AG08395 (cell line): ENCODE data around the gene ETS1.

Source experiments
- DNase-seq: peaks from one replicate; pipeline ENCODE4 v3.0.0; 2012; ENCODE audit warnings: mixed read lengths, low spot score

Gene ETS1

DNA sequence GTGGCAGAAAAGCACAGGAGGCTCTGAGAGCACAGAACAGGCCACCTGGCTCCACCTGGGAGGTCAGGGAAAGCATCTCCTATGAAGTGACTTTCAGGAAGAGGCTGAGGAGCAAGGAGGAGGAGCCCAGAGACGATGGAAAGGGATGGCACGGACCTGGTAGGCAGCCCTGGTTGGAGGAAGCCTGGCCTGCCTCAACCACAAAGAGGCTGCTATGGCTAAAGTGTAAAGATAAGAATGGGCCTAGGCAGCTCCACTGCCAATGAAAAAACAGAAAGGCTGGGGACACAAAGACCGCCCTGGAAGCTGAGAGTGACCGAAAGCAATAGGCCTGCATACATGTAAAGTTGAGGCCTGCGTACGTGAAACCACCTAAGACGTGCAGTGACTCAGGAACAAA lies 31.2 kb upstream of the ETS1 start:
- no peak for DNase-seq

- no peak for DNase-seq
These were observed 28.8 kb upstream of the ETS1 start for GRCh38 chr11:128616161-128616560.

DNA sequence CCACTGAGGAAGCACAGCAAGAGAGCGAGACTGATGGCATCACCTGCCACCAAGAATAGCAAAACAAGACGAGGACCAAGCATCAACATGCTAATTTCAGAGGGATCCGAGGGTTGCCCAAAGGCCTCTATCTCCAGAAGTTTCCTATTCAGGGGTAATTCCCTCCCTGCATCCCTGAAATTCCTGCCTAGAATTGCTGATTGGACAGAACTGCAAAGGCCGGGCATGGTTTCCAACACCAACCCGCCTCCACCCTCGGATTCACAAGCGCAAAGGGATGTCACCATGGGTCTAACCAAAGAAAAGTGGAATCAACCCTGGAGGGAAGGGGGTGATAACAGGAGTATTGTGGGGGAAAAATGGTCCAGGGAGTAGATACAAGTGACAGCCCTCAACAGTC lies 28.3 kb upstream of the ETS1 start:
- DNase-seq: no peak

DNA sequence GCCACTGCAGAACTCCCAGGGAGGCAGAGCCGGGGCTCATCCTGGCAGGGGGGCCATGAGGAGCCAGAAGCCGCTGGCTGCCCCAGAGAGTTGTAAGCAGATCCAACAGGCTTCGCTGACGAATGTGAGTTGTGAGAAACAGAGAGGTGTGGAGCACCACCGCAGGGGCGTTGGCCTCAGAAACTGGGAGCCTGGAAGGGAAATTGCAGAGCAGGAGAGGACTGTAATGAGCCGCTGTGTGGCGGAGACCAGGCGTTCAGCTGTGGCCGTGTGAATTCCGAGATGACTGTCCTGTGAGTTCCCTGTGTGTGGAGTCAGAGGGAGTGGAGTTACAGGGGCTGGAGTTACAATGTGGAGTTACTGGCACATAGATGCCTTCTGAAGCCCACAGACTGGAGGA lies 27.7 kb upstream of the ETS1 start:
- no peak for DNase-seq

GRCh38 chr11:128614026-128614425 lies 26.7 kb upstream of the ETS1 start:
- DNase-seq: no peak

GRCh38 chr11:128613300-128613995 lies 26.1 kb upstream of the ETS1 start:
- no peak for DNase-seq

- DNase-seq: no peak
These were observed 23.6 kb upstream of the ETS1 start for GRCh38 chr11:128610721-128611617.

GRCh38 chr11:128609785-128610184 lies 22.4 kb upstream of the ETS1 start:
- DNase-seq: no peak

DNA sequence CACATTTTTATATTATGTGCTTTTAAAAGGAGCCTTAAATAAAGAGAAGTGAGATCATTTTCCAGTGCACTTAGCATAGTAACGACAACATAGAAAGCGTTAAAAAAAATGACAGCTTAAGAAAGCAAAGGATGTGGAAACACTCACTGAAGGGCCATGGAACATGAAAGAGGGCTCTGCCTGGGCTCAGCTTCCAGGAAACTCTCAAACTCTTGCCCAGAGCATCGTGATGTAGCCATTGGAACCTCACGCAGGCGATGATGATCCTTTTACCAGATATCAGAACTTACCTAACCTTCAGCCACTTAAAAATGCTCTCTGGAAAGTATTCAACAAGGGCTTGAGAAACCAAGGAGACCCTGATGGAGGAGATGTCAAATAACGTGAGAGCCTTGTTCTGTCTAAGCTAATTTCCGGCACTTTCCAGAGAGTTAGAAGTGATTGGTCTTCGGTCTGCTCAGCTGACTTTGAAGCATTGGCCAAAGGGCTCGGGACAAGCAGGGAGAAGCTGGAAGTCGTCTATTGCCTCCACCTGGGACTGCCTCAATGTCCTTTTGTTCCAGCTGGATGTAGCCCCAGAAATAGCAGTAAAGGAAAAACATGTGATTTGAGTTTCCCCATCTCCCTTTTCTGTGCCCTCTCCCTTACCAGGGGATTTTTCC lies 21.5 kb upstream of the ETS1 start:
- DNase-seq: no peak

- DNase-seq: no peak
These were observed 20.5 kb upstream of the ETS1 start for GRCh38 chr11:128607819-128608218.

DNA sequence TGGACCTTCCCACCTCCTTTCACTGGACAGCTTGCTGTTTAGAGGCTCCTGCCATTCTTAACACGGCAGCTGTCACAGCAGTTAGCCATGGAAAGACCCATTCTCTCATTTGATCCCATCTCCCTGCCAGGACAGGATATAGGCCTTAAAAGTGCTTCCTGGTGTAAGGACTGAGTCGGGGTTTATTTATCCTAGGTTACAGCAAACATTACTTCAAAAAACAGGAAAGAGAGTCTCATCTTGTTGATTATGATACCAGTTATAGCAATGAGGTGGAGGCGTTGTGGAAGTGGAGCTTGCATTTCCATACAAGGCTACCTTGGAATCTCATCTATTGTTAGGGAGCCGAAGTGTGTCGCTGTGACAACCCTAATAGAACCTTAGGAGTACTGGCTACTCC lies 17.4 kb upstream of the ETS1 start:
- no peak for DNase-seq

- DNase-seq: no peak
These were observed 16.5 kb upstream of the ETS1 start for GRCh38 chr11:128603752-128604414.

DNA sequence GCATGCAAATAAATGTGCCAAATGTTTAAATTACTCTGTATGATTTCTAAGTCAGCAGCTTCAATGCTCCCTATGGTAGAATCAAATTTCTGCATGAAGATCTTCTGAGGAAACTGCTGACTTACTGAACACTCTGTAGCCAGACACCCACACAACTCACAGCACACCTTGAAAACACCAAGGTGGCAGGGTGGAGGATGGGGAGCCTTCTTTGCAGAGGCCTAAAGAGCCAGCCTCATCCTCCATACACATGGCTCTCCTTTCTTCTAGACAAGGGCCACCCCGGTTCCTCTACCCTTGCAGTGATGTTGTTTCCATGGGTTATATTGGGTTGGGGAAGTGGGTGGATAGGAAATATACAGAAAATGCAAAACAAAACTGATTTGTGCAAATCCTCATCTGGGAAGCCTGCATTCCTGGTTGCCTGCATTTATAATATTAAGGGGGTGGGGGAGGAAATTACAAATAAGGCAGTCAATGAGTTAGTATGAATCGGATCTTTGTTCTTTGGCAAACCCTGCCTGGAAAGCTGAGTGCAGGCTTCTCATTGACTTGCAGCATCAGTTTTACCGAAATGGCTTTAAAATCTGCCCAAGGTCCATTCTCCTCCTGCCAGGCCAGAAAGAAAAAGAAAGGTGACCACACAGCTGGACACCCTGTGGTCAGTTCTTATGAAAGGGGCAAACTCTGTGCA lies 15.8 kb upstream of the ETS1 start:
- DNase-seq: no peak

DNA sequence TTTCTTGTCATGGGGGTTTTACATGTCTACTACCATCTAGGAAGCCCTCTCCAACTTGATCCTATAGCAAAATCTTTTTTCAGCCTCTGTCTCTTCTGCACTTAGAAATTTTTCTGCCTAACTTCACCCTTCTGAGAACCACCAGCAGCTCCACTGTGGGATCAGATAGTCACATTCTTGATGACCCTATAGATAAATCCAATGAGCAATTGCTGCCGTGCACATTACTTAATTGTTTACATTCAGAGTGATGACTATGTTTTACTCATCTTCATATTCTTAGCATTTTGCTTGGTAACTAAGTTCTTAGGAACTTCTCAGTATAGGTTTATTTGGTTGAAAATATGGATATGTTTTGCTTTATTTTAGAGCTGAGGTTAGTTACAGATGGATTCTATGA lies 12.4 kb upstream of the ETS1 start:
- no peak for DNase-seq

GRCh38 chr11:128598506-128599150 lies 11.3 kb upstream of the ETS1 start:
- no peak for DNase-seq

- DNase-seq: no peak
These were observed 10.7 kb upstream of the ETS1 start for GRCh38 chr11:128598096-128598495.

- no peak for DNase-seq
These were observed 9.9 kb upstream of the ETS1 start for GRCh38 chr11:128597209-128597608.

DNA sequence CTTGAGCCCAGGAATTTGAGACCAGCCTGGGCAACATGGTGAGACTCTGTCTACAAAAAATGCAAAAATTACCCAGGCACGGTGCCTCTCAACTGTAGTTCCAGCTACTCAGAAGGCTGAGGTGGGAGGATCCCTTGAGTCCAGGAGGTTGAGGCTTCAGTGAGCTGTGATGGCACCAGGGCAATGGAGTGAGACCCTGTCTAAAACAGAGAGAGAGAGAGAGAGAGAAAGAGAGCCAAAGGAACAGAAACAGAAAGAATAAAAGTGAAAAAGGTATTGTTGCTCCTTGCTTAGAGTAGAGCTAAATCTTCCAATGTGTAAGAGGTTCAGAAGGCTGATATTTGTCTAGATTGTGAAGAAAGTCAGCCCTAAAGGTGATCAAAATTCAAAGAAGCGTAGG lies 8.9 kb upstream of the ETS1 start:
- DNase-seq: no peak

GRCh38 chr11:128595775-128596174 lies 8.4 kb upstream of the ETS1 start:
- no peak for DNase-seq

GRCh38 chr11:128595221-128595620 lies 7.9 kb upstream of the ETS1 start:
- peak; percentile 21 for DNase-seq

DNA sequence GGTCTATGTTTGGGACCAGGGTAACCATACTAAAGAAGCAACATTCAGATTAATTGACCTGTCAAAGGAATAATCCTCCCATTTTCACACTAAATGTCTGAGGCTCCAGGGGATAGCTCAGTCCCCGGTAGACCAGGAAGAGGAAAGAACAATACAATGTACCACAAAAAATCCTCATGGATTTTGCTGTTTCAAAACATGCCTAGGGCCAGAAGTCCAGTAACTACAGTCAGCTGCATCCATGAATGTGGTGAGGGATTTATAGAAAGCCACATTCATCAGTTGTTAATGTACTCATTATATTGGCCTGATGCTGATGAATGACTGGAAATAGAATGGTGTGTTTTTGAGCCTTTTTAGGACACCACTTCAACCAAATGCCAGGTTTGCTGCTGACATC lies 6.9 kb upstream of the ETS1 start:
- no peak for DNase-seq
